ES-I3 (cell line): ENCODE measurements around the gene NPTX2.
"Not testable (repeated sequence)": the region's sequence is repeated elsewhere in the genome, so short reads cannot be mapped to it uniquely, and the experiment has no call there.

Experiments used
- H3K36me3 ChIP-seq: 2 replicates; pipeline ENCODE4 v1.6.1; 2013; ENCODE audit warnings: mild to moderate bottlenecking, low read length, control low read depth, moderate library complexity; ENCODE audit not compliant: insufficient read depth
- H3K4me1 ChIP-seq: 2 replicates; pipeline ENCODE4 v1.6.1; 2013; ENCODE audit warnings: mild to moderate bottlenecking, control low read depth, low read length; ENCODE audit not compliant: insufficient read depth
- H3K9ac ChIP-seq: 2 replicates; pipeline ENCODE4 v1.6.1; 2013; ENCODE audit warnings: low read depth, mild to moderate bottlenecking, low read length, moderate library complexity
- H3K9me3 ChIP-seq: 2 replicates; pipeline ENCODE4 v1.6.1; 2013; ENCODE audit warnings: mild to moderate bottlenecking, low read length, moderate library complexity; ENCODE audit not compliant: control insufficient read depth, insufficient read depth

Gene NPTX2, protein sequence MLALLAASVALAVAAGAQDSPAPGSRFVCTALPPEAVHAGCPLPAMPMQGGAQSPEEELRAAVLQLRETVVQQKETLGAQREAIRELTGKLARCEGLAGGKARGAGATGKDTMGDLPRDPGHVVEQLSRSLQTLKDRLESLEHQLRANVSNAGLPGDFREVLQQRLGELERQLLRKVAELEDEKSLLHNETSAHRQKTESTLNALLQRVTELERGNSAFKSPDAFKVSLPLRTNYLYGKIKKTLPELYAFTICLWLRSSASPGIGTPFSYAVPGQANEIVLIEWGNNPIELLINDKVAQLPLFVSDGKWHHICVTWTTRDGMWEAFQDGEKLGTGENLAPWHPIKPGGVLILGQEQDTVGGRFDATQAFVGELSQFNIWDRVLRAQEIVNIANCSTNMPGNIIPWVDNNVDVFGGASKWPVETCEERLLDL

DNA sequence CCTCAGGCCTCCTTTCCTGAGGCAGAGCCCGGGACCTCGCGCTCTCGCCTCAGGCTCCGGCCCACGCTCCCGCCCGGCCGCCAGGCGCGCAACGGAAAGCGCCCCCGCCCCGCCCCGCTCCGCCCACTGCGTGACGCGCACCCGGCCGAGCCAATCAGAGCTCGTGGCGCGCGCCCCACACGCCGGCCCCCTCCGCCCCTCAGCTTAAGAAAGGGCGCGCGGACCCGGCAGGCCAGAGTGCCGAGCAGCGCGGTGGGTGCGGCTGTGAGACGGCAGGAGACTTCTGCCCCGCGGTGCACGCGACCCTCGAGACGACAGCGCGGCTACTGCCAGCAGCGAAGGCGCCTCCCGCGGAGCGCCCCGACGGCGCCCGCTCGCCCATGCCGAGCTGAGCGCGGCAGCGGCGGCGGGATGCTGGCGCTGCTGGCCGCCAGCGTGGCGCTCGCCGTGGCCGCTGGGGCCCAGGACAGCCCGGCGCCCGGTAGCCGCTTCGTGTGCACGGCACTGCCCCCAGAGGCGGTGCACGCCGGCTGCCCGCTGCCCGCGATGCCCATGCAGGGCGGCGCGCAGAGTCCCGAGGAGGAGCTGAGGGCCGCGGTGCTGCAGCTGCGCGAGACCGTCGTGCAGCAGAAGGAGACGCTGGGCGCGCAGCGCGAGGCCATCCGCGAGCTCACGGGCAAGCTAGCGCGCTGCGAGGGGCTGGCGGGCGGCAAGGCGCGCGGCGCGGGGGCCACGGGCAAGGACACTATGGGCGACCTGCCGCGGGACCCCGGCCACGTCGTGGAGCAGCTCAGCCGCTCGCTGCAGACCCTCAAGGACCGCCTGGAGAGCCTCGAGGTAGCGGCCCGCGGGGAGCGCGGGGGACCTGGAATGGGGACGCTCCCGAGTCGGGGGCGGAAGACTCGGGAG is at the start of gene NPTX2:
TSS of gene NPTX2 (plus strand) at position 235 of the 909 bp plus-strand sequence. CDS start at position 412, 177 bp downstream.
- Histone ChIP-seq H3K36me3 (no peaks in the 10 kb centered on the region), H3K4me1 (peaks cover 4% of the 10 kb centered on the region), H3K9me3 (no peaks in the 10 kb centered on the region; the same call in 1 of the 2 replicates), H3K9ac (peak within 1 kb of the TSS; percentile 65)

DNA sequence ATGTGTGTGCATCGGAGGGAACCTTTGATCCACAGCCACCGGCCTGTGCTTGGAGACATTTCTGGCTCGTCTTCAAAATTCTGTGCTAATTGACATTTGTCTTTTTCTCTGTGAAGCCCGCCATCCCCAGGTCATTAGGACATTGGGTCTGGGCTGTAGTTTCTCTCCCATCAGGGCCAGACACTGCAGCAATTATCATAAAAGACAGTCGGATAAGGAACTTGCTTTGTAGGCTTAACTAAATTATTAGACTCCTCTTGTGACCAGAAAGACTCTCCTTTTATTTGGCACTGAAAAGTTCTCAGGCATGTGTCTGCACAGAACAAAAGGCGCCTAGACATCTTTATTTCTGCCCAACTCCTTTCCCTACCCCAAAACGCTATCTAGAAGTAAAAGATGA is 49.1 kb upstream of the NPTX2 start:
- no peak overlapping the region for H3K9ac ChIP-seq
- no peaks in the 10 kb centered on the region for H3K9me3 ChIP-seq
- H3K4me1 ChIP-seq, result peaks cover 8% of the 10 kb centered on the region; the same call in 1 of the 2 replicates
- no peaks in the 10 kb centered on the region for H3K36me3 ChIP-seq

DNA sequence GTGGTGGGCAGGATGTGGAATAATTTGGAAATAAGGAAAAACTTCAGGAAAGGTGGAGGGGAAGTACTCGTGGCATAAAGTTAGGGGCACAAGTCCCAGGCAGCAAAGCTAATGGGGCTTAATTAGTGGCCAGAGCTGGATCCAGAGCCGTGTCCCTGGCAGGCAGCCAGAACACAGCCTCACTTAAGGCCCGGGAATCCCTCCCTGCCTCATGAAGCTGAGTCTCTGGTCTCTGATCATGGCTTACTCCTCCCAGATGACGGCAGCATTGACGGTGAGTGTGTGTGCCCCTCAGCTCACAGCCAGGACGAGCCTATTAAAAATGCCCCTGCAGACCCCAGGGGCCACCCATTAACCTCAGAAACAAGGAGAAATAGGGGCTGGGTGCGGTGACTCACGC is 48.2 kb upstream of the NPTX2 start:
- Histone ChIP-seq H3K9me3 (no peaks in the 10 kb centered on the region), H3K4me1 (peaks cover 8% of the 10 kb centered on the region; the same call in 1 of the 2 replicates)

DNA sequence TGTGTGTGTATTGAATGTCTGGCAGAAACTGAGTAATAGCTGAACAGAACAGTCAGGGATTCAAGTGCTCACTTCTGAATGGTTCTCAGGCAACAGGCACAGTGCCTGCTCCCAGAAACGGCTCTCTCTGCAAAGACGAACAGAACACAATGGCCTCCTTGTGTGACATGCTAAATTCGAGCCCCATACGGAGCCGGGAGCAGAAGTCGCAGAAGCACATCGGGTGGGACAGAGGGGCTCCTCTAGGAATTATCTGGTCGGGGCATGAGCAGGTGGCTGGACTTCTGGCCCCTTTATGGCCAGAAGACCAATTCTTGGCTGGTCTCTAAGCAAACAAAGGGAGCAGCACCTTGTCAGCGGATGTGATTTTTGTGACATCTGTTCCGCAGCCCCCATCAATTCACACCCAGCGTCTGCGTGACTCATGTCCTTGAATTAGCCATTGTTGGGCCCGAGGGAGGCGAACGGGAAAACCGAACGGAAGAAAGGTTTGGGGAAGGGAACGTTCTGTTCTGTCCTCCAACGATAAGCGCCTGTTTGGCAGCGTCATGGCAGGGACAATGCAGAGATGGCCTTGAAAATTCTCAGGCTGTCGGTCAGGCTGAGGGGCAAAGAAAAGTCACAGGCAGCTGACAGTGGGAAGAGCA is 47.3 kb upstream of the NPTX2 start:
- H3K9ac ChIP-seq, result no peak overlapping the region
- H3K4me1 ChIP-seq, result peaks cover 8% of the 10 kb centered on the region; the same call in 1 of the 2 replicates
- H3K9me3 ChIP-seq, result no peaks in the 10 kb centered on the region
- no peaks in the 10 kb centered on the region for H3K36me3 ChIP-seq

More for the DNA sequence above, 48.2 kb upstream of the NPTX2 start:
- no peak overlapping the region for H3K9ac ChIP-seq
- H3K36me3 ChIP-seq, result no peaks in the 10 kb centered on the region

DNA sequence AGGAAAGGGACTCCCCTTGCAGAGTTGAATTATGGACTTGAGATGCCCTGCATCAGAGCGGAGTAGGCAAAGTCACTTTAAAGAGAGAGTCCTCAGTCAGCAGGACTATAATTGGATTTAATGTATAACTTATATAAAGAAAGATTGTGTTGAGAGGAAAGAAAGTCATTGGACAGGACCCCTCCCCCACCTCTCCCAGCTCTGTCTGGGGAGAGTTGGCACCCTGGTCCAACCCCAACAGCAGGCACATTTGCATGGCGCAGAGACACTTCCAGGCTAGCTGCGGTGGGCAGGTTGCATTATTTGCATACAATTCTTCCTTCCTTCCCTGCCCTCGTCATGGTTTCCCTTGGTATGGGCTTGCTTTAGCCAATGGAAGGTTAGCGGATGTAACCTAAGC is 46.1 kb upstream of the NPTX2 start:
- Histone ChIP-seq H3K36me3 (no peaks in the 10 kb centered on the region), H3K4me1 (peaks cover 8% of the 10 kb centered on the region; the same call in 1 of the 2 replicates), H3K9me3 (peaks cover 6% of the 10 kb centered on the region), H3K9ac (no peak overlapping the region)

DNA sequence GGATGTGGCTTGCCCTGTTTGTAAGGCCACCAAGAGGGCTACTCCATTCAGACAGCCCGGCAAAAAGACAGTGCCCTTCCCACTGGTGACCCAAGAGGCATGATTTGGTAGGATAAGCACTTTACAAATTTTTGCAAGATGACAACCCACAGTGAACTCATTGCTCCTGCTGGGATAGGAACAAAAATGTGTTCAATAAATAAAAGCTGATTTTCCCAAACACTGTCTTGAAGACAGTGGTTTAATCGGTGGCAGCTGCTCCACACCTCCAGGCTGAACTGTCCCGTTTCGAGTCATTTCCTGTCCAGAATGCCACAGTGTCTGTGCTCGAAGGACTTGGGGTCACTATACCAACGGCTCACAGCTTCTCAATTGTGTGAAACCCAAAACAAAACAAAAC is 45.1 kb upstream of the NPTX2 start:
- peaks cover 8% of the 10 kb centered on the region; the same call in 1 of the 2 replicates for H3K4me1 ChIP-seq
- H3K9ac ChIP-seq, result no peak overlapping the region

DNA sequence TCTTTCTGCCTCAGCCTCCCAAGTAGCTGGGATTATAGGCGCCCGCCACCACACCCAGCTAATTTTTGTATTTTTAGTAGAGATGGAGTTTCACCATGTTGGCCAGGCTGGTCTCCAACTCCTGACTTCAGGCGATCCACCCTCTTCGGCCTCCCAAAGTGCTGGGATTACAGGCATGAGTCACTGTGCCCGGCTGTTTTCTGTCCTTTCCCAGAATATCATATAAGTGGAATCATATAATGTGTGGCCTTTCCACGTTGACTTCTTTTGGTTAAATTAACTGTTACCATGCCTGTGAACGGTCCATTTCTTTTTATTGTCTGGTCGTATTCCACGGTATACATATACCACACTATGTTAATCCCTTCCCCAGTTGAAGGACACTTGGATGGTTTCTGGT is 44.4 kb upstream of the NPTX2 start:
- not testable (repeated sequence) for H3K36me3 ChIP-seq, H3K4me1 ChIP-seq, H3K9ac ChIP-seq
- H3K9me3 ChIP-seq, result peaks cover 12% of the 10 kb centered on the region

More for the DNA sequence above, 45.1 kb upstream of the NPTX2 start:
- H3K36me3 ChIP-seq, result no peaks in the 10 kb centered on the region
- peaks cover 12% of the 10 kb centered on the region for H3K9me3 ChIP-seq

DNA sequence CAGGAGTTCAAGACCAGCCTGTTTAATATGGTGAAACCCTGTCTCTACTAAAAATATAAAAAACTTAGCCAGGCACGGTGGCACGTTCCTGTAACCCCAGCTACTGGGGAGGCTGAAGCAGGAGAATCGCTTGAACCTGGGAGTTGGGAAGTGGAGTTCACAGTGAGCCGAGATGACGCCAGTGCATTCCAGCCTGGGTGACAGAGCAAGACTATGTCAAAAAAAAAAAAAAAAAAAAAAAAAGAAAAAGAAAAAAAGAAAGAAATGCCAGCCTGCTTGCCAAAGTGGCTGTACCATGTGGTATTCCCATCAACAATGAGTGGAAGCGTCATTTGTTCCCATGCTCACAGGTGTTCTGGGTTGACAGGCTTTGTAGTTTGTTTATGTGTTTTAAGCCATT is 43.3 kb upstream of the NPTX2 start:
- H3K9me3 ChIP-seq, result peaks cover 12% of the 10 kb centered on the region
- no peaks in the 10 kb centered on the region for H3K36me3 ChIP-seq
- H3K9ac ChIP-seq, result no peak overlapping the region
- peaks cover 8% of the 10 kb centered on the region; the same call in 1 of the 2 replicates for H3K4me1 ChIP-seq

DNA sequence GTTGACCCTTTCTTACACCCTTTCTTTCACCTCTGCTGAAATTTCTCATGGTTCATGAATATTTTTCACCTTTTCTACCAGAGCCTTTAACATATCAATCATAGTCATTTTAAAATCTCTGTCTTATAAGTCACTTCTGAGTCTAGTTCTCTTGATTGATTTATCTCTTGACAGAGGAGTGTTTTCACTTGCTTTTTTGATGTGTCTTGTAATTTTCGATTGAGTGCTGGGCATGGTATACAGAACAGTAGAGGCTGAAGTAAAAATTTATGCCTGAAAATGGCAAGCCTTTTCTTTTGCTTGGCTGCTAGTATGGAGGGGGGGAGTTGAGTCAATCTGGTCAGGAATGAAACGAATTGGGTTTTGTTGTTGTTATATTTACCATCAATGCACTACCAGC is 41.2 kb upstream of the NPTX2 start:
- Histone ChIP-seq H3K9me3 (peaks cover 12% of the 10 kb centered on the region), H3K9ac (no peak overlapping the region), H3K4me1 (no peaks in the 10 kb centered on the region), H3K36me3 (no peaks in the 10 kb centered on the region)

DNA sequence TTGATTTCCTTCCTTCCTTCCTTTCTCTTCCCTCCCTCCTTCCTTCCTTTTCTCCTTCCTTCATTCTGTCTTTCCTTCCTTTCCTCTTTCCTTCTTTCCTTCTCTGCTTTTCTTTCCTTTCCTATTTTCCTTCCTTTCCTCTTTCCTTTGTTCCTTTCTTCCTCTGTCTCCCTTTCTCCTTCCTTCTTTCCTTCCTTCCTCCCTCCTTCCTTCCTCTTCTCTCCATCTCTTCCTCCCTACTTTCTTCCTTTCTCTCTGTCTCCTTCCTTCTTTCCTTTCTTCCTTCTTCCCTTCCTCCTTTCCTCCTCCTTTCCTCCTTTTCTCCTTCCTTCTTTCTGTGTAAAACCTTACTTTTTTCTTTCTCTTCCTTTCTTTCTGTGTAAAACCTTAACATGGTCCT is 32.3 kb upstream of the NPTX2 start:
- H3K9ac ChIP-seq, result no peak overlapping the region
- H3K4me1 ChIP-seq, result no peaks in the 10 kb centered on the region
- peaks cover 6% of the 10 kb centered on the region for H3K9me3 ChIP-seq
- H3K36me3 ChIP-seq, result no peaks in the 10 kb centered on the region

DNA sequence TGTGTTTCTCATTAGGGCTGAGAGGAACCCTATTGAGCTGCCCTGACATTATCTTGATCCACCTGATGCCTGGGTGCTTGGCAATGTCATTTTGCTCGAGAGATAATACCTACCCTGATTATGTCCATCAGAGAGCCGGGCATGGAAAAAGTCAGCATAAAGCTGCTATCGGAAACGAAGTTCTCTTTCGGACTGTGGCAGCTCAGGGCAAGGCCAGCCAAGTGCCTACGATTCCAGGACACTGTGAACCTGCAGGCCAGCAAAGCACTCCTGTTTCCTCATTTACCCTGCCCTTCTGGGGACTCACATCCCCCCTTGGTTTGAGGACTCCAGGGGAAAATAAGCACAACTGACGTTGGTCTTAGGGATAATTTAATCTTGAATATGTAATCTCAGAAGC is 25.2 kb upstream of the NPTX2 start:
- Histone ChIP-seq H3K9ac (no peak overlapping the region), H3K4me1 (no peaks in the 10 kb centered on the region), H3K36me3 (no peaks in the 10 kb centered on the region), H3K9me3 (no peaks in the 10 kb centered on the region)

DNA sequence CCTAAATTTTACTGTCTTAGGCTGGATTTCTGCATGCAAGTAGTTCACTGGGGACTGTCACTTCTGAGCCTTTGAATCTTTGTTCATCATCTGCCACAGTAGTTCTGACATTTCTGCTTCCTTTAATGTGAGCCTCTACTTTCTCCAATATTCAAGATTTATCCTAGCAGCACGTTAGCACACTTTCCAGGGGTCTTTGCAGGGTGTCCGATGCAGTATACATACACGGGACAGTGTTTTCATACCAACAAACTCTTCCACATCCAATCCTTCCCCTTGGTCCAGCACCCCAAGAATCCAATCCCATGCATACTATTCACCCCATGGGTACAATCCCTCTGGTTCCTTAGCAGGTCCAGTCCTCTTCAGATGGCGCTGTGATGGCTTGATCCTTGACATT is 22.7 kb upstream of the NPTX2 start:
- H3K9me3 ChIP-seq, result no peaks in the 10 kb centered on the region

DNA sequence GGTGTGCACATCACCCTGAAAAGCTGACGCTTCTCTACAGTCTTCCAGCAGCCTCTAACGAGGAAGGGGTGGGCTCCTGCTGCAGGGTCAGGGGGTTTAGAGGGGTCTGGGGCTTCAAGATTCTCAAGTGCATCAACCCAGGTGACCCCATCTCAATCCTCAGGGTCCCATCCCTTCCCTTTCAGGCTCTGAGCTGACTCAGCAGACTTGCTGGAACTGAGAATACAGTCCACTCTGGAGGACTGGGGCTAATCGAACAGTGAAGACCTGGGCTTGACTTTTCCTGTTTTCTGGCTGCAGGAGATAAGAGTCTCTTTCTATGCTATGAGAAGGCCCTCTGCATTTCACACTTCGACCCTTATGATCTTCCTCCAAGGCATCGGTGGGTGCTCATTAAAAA is 22.3 kb upstream of the NPTX2 start:
- no peaks in the 10 kb centered on the region for H3K36me3 ChIP-seq
- H3K9ac ChIP-seq, result no peak overlapping the region
- no peaks in the 10 kb centered on the region for H3K9me3 ChIP-seq
- H3K4me1 ChIP-seq, result no peaks in the 10 kb centered on the region

More for the DNA sequence above, 22.7 kb upstream of the NPTX2 start:
- Histone ChIP-seq H3K9ac (no peak overlapping the region), H3K36me3 (no peaks in the 10 kb centered on the region), H3K4me1 (no peaks in the 10 kb centered on the region)
